IMR-90 (cell line): ENCODE measurements around the gene LIMK2. TPM values are rescaled to one million over a fixed set of nuclear protein-coding genes. Genes with fewer than 3 reads are reported as not detected.
A peak's percentile ranks its signal among the peaks of the same experiment; 100 is the strongest.
"Not testable (repeated sequence)": the region's sequence is repeated elsewhere in the genome, so short reads cannot be mapped to it uniquely, and the experiment has no call there.

ENCODE experiments used
- ATAC-seq: fragments of 200-7000 bp; cut with Tn5 transposase; 2 replicates; pipeline ENCODE4 v1.9.1; 2020; ENCODE audit warnings: low read depth, mild to moderate bottlenecking, moderate library complexity
- BruUV-seq: library from RNA; stranded (reverse); fragments of 400-500 nt; replicated peaks from 2 replicates; lab custom pipeline; 2021; lab: Mats Ljungman, UMichigan
- CTCF ChIA-PET: fragments of 300-600 bp; formaldehyde crosslinking; extraction: SDS; loops from one replicate; lab custom pipeline; 2021; ENCODE audit warnings: antibody characterized with exemption; lab: Yijun Ruan, JAX
- POLR2A ChIA-PET: fragments of 300-600 bp; sonication (Branson Sonifier 250); formaldehyde crosslinking; loops from one replicate; lab custom pipeline; 2022; ENCODE audit warnings: antibody characterized with exemption; ENCODE audit not compliant: unreplicated experiment; lab: Charles Lee
- DNase-seq: peaks from one replicate; pipeline ENCODE4 v3.0.0; 2013
- H2AFZ ChIP-seq: replicated peaks from 2 replicates; pipeline ENCODE3; 2013; ENCODE audit warnings: low read length, mild to moderate bottlenecking; ENCODE audit not compliant: poor library complexity
- H2AK5ac ChIP-seq: 2 replicates; pipeline ENCODE4 v1.6.1; 2013; ENCODE audit warnings: low read depth, low read length, inconsistent platforms
- H2AK9ac ChIP-seq: replicated peaks from 2 replicates; pipeline ENCODE3; 2013; ENCODE audit warnings: mild to moderate bottlenecking, low read depth, low read length, moderate library complexity; ENCODE audit not compliant: poor library complexity
- H2BK120ac ChIP-seq: 2 replicates; pipeline ENCODE4 v1.6.1; 2013; ENCODE audit warnings: low read depth, low read length, inconsistent platforms
- H2BK15ac ChIP-seq: 3 replicates; pipeline ENCODE4 v1.6.1; 2013; ENCODE audit warnings: low read depth, low read length, inconsistent platforms
- H2BK20ac ChIP-seq: 2 replicates; pipeline ENCODE4 v1.6.1; 2013; ENCODE audit warnings: low read depth, mild to moderate bottlenecking, inconsistent platforms, low read length, moderate library complexity
- H2BK5ac ChIP-seq: 2 replicates; pipeline ENCODE4 v1.6.1; 2013; ENCODE audit warnings: mild to moderate bottlenecking, low read depth, low read length, inconsistent platforms; ENCODE audit not compliant: poor library complexity, severe bottlenecking
- H3K14ac ChIP-seq: replicated peaks from 2 replicates; pipeline ENCODE4 v1.6.1; 2013; ENCODE audit warnings: low read depth, low read length, inconsistent platforms
- H3K18ac ChIP-seq: 2 replicates; pipeline ENCODE4 v1.6.1; 2013; ENCODE audit warnings: low read depth, low read length, control low read depth
- H3K23ac ChIP-seq: 2 replicates; pipeline ENCODE4 v1.6.1; 2013; ENCODE audit warnings: low read depth, low read length, inconsistent platforms
- H3K27ac ChIP-seq: 2 replicates; pipeline ENCODE4 v1.5.1; 2013; ENCODE audit warnings: mild to moderate bottlenecking, control low read depth, low read length; ENCODE audit not compliant: insufficient read depth
- H3K27me3 ChIP-seq: 2 replicates; pipeline ENCODE4 v1.6.1; 2013; ENCODE audit warnings: low read length; ENCODE audit not compliant: control insufficient read depth, insufficient read depth
- H3K36me3 ChIP-seq: 2 replicates; pipeline ENCODE4 v1.6.1; 2013; ENCODE audit warnings: low read length, mixed read lengths; ENCODE audit not compliant: control insufficient read depth, insufficient read depth
- H3K4ac ChIP-seq: 2 replicates; pipeline ENCODE4 v1.6.1; 2013; ENCODE audit warnings: low read depth, low read length, inconsistent platforms
- H3K4me1 ChIP-seq: 2 replicates; pipeline ENCODE4 v1.6.1; 2013; ENCODE audit warnings: low read length, mixed read lengths; ENCODE audit not compliant: control insufficient read depth, insufficient read depth
- H3K4me2 ChIP-seq: 2 replicates; pipeline ENCODE4 v1.6.1; 2013; ENCODE audit warnings: low read depth, mild to moderate bottlenecking, control low read depth, low read length, moderate library complexity
- H3K4me3 ChIP-seq: 2 replicates; pipeline ENCODE4 v1.5.1; 2013; ENCODE audit warnings: low read depth, mild to moderate bottlenecking, control low read depth, low read length, moderate library complexity; ENCODE audit not compliant: insufficient read depth
- H3K56ac ChIP-seq: 2 replicates; pipeline ENCODE4 v1.6.1; 2013; ENCODE audit warnings: low read length, inconsistent platforms; ENCODE audit not compliant: insufficient read depth; ENCODE audit errors: extremely low read depth
- H3K79me1 ChIP-seq, 2 experiments: 2 replicates each; pipeline ENCODE4 v1.6.1; 2013; ENCODE audit warnings: low read length in 2 of 2, inconsistent platforms in 1 of 2, low read depth in 1 of 2
- H3K9ac ChIP-seq: 2 replicates; pipeline ENCODE4 v1.6.1; 2013; ENCODE audit warnings: low read depth, low read length, control low read depth
- H3K9me1 ChIP-seq: 2 replicates; pipeline ENCODE4 v1.6.1; 2013; ENCODE audit warnings: low read length, inconsistent platforms; ENCODE audit not compliant: insufficient read depth
- H3K9me3 ChIP-seq: 2 replicates; pipeline ENCODE4 v1.6.1; 2013; ENCODE audit warnings: low read length; ENCODE audit not compliant: control insufficient read depth, insufficient read depth
- H4K20me1 ChIP-seq: 2 replicates; pipeline ENCODE4 v1.6.1; 2013; ENCODE audit warnings: low read length, inconsistent platforms; ENCODE audit not compliant: insufficient read depth
- H4K5ac ChIP-seq: 2 replicates; pipeline ENCODE4 v1.6.1; 2013; ENCODE audit warnings: mild to moderate bottlenecking, low read depth, low read length, control low read depth
- H4K8ac ChIP-seq, 2 experiments: 2 replicates each; pipeline ENCODE4 v1.6.1; 2013; ENCODE audit warnings: low read depth in 2 of 2, low read length in 2 of 2, control low read depth in 1 of 2, inconsistent platforms in 1 of 2
- H4K91ac ChIP-seq: 2 replicates; pipeline ENCODE4 v1.6.1; 2013; ENCODE audit warnings: low read depth, low read length, inconsistent platforms; ENCODE audit not compliant: insufficient read depth
- WGBS, 2 experiments: methylation state at CpG; one replicate each; pipeline versions ENCODE4 v1.1.5 to v1.1.7; 2013; ENCODE audit warnings: missing lambda C conversion rate in 2 of 2; ENCODE audit not compliant: insufficient read length in 1 of 2; ENCODE audit errors: extremely low coverage in 2 of 2; 5-methylcytosine and 5-hydroxymethylcytosine counted together
- dilution Hi-C: fragments of 300-500 bp; cut with HindIII; formaldehyde crosslinking; loops from one replicate; pipeline ENCODE4 v1.14.3; 2018; ENCODE audit warnings: low sequenced_read_pairs; ENCODE audit not compliant: unreplicated experiment
- in situ Hi-C: fragments of 300-500 bp; cut with MboI; formaldehyde crosslinking; loops from 3 replicates; pipeline ENCODE4 v1.14.3; 2019; ENCODE audit warnings: low sequenced_read_pairs, inconsistent platforms, mixed read lengths
- intact Hi-C: fragments of 100-400 bp; cut with micrococcal nuclease; formaldehyde crosslinking; loops from 2 replicates; pipeline ENCODE4 v1.10.0; 2022
- polyA plus RNA-seq, 3 experiments: library from polyadenylated mRNA; depleted of rRNA; stranded (reverse); fragments of >200 nt; gene quantifications; 2 replicates each; pipeline ENCODE4 v1.2.3, GENCODE V29; 2012; ENCODE audit warnings: low replicate concordance in 1 of 3
- total RNA-seq: library from RNA; depleted of rRNA; stranded (reverse); fragments of >200 nt; gene quantifications from 2 replicates; pipeline ENCODE4 v1.2.3, GENCODE V29; 2012

LIMK2 gene
- total and polyA plus RNA-seq, 2 of the 4 experiments (the other 2 are of a cell fraction) = 14.5 to 31.9 TPM

- H3K27ac ChIP-seq, dilution Hi-C loops, BruUV-seq, H2BK15ac ChIP-seq, H4K8ac ChIP-seq, H3K56ac ChIP-seq, intact Hi-C loops, H3K9me3 ChIP-seq, H3K23ac ChIP-seq, H2BK120ac ChIP-seq, H3K4me1 ChIP-seq, in situ Hi-C loops, H2BK5ac ChIP-seq, H3K27me3 ChIP-seq, H4K20me1 ChIP-seq, H2AFZ ChIP-seq, H2AK5ac ChIP-seq, H3K4me2 ChIP-seq, POLR2A ChIA-PET, H3K9me1 ChIP-seq, DNase-seq, H3K14ac ChIP-seq, H3K9ac ChIP-seq, H3K4me3 ChIP-seq, H3K18ac ChIP-seq, ATAC-seq, H2BK20ac ChIP-seq, H2AK9ac ChIP-seq, H4K5ac ChIP-seq, H3K4ac ChIP-seq, H4K91ac ChIP-seq: not testable (repeated sequence)
- Histone ChIP-seq H3K79me1 (peaks cover under 1 to 14% of the 10 kb centered on the region in 2 experiments; a peak in 3 of 4 replicates), H3K36me3 (peaks cover 26% of the 10 kb centered on the region)
- no CpG with 5 or more reads among the region's 8 CpGs for WGBS, 2 experiments
- CTCF ChIA-PET = interaction anchor here (0.7 kb wide), 1 partner anchor 262 kb away, joined by 3 read pairs; no protein-coding TSS in a partner anchor
These were observed 7.6 kb upstream of the LIMK2 start for GRCh38 chr22:31204352-31204984.

GRCh38 chr22:31205059-31205458 lies 7.0 kb upstream of the LIMK2 start:
- peaks cover 24% of the 10 kb centered on the region for H3K36me3 ChIP-seq
- H3K9ac ChIP-seq, H3K4me1 ChIP-seq, ATAC-seq, H4K20me1 ChIP-seq, H3K23ac ChIP-seq, DNase-seq, H3K9me3 ChIP-seq, H2AK5ac ChIP-seq, H3K9me1 ChIP-seq, H2BK5ac ChIP-seq, H2AFZ ChIP-seq, H3K14ac ChIP-seq, dilution Hi-C loops, H3K4me3 ChIP-seq, intact Hi-C loops, POLR2A ChIA-PET, H3K4ac ChIP-seq, H4K5ac ChIP-seq, H3K18ac ChIP-seq, H4K91ac ChIP-seq, H2AK9ac ChIP-seq, H3K79me1 ChIP-seq, H2BK20ac ChIP-seq, H2BK15ac ChIP-seq, H3K4me2 ChIP-seq, CTCF ChIA-PET, H2BK120ac ChIP-seq, H3K27me3 ChIP-seq, in situ Hi-C loops, H3K56ac ChIP-seq, H4K8ac ChIP-seq, H3K27ac ChIP-seq: not testable (repeated sequence)
- no CpG with 5 or more reads among the region's 4 CpGs for WGBS, 2 experiments
- TSS peak; percentile 71 for BruUV-seq
